DND-41 (cell line): Measurements from ENCODE around the gene MRPL30.

Experiments
- ATAC-seq: fragments of 200-7000 bp; cut with Tn5 transposase; 3 replicates; pipeline ENCODE4 v1.9.1; 2021; ENCODE audit warnings: low read depth; ENCODE audit not compliant: insufficient read depth
- DNase-seq: peaks from one replicate; pipeline ENCODE4 v3.0.0-alpha.2; 2020
- H2AFZ ChIP-seq: 2 replicates; pipeline ENCODE4 v1.6.0; 2012; ENCODE audit warnings: low read depth, low read length
- H3K27ac ChIP-seq: 2 replicates; pipeline ENCODE4 v1.5.1; 2012; ENCODE audit warnings: low read length, inconsistent platforms
- H3K27me3 ChIP-seq: fragments of 200-600 bp; sonication (generic); 2 replicates; pipeline ENCODE4 v1.6.0; 2012; ENCODE audit warnings: low read length, mild to moderate bottlenecking, inconsistent platforms; ENCODE audit not compliant: insufficient read depth, poor library complexity
- H3K36me3 ChIP-seq: 2 replicates; pipeline ENCODE4 v1.5.1; 2012; ENCODE audit warnings: low read length, inconsistent platforms; ENCODE audit not compliant: insufficient read depth
- H3K4me1 ChIP-seq: 2 replicates; pipeline ENCODE4 v1.5.1; 2012; ENCODE audit warnings: mild to moderate bottlenecking, low read length; ENCODE audit not compliant: insufficient read depth
- H3K4me2 ChIP-seq: 2 replicates; pipeline ENCODE4 v1.6.0; 2012; ENCODE audit warnings: mild to moderate bottlenecking, moderate library complexity, low read length, inconsistent platforms; ENCODE audit not compliant: insufficient read depth
- H3K4me3 ChIP-seq, 2 experiments: fragments of 200-600 bp in 1 of 2; shearing (Covaris generic) in 1 of 2; 2 replicates each; pipeline ENCODE4 v1.5.1; 2012 to 2016; ENCODE audit warnings: inconsistent platforms in 2 of 2, low read length in 2 of 2, mild to moderate bottlenecking in 2 of 2, low read depth in 1 of 2, moderate library complexity in 1 of 2
- H3K79me2 ChIP-seq: 2 replicates; pipeline ENCODE4 v1.6.0; 2012; ENCODE audit warnings: low read length, inconsistent platforms; ENCODE audit not compliant: insufficient read depth
- H3K9ac ChIP-seq: 2 replicates; pipeline ENCODE4 v1.6.0; 2012; ENCODE audit warnings: low read depth, mild to moderate bottlenecking, inconsistent platforms, low read length, moderate library complexity
- H3K9me3 ChIP-seq: 2 replicates; pipeline ENCODE4 v1.5.1; 2012; ENCODE audit warnings: low read length, moderate library complexity, mild to moderate bottlenecking, inconsistent platforms; ENCODE audit not compliant: insufficient read depth, severe bottlenecking
- H4K20me1 ChIP-seq: 2 replicates; pipeline ENCODE4 v1.6.0; 2012; ENCODE audit warnings: low read length; ENCODE audit not compliant: insufficient read depth
- CTCF ChIP-seq: IDR thresholded peaks from 2 replicates; pipeline ENCODE4 v1.5.1; 2012; ENCODE audit warnings: borderline replicate concordance, low read length, moderate library complexity, mild to moderate bottlenecking; ENCODE audit not compliant: poor library complexity, severe bottlenecking; ENCODE audit errors: extremely low read depth
- EZH2 ChIP-seq: IDR thresholded peaks from 3 replicates; pipeline ENCODE4 v1.6.1; 2012; ENCODE audit warnings: borderline replicate concordance, low read depth, mild to moderate bottlenecking, moderate library complexity, low read length, inconsistent platforms; ENCODE audit not compliant: severe bottlenecking

Gene MRPL30

GRCh38 chr2:99140056-99140859, 40.7 kb upstream of the MRPL30 start:
- Histone ChIP-seq H3K36me3 (no peaks in the 10 kb centered on the region), H3K79me2 (no peaks in the 10 kb centered on the region), H3K27me3 (peaks cover 13% of the 10 kb centered on the region), H4K20me1 (no peaks in the 10 kb centered on the region), H2AFZ (peak overlapping the region; percentile 98), H3K4me1 (peaks cover 25% of the 10 kb centered on the region), H3K9ac (peak overlapping the region; percentile 64), H3K4me3 (peak overlapping the region; percentile 62 to 89), H3K27ac (no peak overlapping the region), H3K4me2 (peak overlapping the region; percentile 99), H3K9me3 (no peaks in the 10 kb centered on the region)
- no peak for ATAC-seq
- no peak for TF ChIP-seq CTCF
- TF ChIP-seq EZH2, result peak; percentile 61
- no peak for DNase-seq

GRCh38 chr2:99140860-99141109, 40.2 kb upstream of the MRPL30 start:
- H3K4me1 ChIP-seq, result peaks cover 25% of the 10 kb centered on the region
- H3K27me3 ChIP-seq, result peaks cover 13% of the 10 kb centered on the region
- DNase-seq, result no peak
- H3K4me3 ChIP-seq, result peak overlapping the region; percentile 62 to 89
- TF ChIP-seq EZH2, result no peak
- no peak for TF ChIP-seq CTCF
- H3K9me3 ChIP-seq, result no peaks in the 10 kb centered on the region
- peak overlapping the region; percentile 98 for H2AFZ ChIP-seq
- peak; percentile 51 for ATAC-seq
- H4K20me1 ChIP-seq, result no peaks in the 10 kb centered on the region
- H3K9ac ChIP-seq, result peak overlapping the region; percentile 64
- H3K79me2 ChIP-seq, result no peaks in the 10 kb centered on the region
- H3K27ac ChIP-seq, result no peak overlapping the region
- peak overlapping the region; percentile 99 for H3K4me2 ChIP-seq
- no peaks in the 10 kb centered on the region for H3K36me3 ChIP-seq

GRCh38 chr2:99141110-99142108, 39.6 kb upstream of the MRPL30 start, which contains the start of gene C2orf15:
Gene C2orf15 (plus strand): TSS chr2:99141707. CDS start chr2:99150559, 8,852 bp downstream.
- Histone ChIP-seq H3K4me1 (peaks cover 25% of the 10 kb centered on the region), H3K36me3 (no peaks in the 10 kb centered on the region), H3K79me2 (no peaks in the 10 kb centered on the region), H2AFZ (peak within 1 kb of the TSS; percentile 98), H3K4me3 (peak within 1 kb of the TSS; percentile 62 to 89), H3K27me3 (peaks cover 13% of the 10 kb centered on the region), H3K4me2 (peak within 1 kb of the TSS; percentile 99), H4K20me1 (no peaks in the 10 kb centered on the region), H3K27ac (peak within 1 kb of the TSS; percentile 59), H3K9me3 (no peaks in the 10 kb centered on the region), H3K9ac (peak within 1 kb of the TSS; percentile 64)
- DNase-seq, result peak; percentile 94
- ATAC-seq, result peak; percentile 90
- TF ChIP-seq CTCF, result no peak
- TF ChIP-seq EZH2, result no peak
